GM21515 (cell line): ENCODE data around the gene FASTKD3.
A peak's percentile ranks its signal among the peaks of the same experiment; 100 is the strongest.

Experiments
- ATAC-seq: cut with Tn5 transposase; IDR thresholded peaks from one replicate; pipeline ENCODE4 v1.9.1; 2021; ENCODE audit not compliant: unreplicated experiment

The FASTKD3 gene

DNA sequence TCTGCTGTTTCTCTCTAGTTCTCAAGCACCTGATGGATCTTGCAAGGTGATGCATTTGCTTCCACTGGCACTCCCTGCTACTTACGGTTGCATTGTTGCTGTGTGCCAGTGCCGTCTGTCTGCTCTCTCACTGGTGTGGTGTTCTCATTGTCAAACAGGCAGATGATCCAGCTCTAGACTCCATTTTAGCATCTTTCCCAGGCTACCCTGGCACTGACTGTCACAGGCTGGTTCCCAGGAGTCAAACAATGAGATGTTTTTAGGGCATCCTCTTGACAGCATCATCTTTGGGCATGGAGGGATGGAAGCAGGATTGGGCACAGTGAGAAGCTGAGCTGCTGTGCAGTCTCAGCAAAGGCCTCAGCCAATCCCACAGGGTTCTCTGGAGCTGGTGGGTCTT lies 13.0 kb upstream of the FASTKD3 start:
- no peak for ATAC-seq

DNA sequence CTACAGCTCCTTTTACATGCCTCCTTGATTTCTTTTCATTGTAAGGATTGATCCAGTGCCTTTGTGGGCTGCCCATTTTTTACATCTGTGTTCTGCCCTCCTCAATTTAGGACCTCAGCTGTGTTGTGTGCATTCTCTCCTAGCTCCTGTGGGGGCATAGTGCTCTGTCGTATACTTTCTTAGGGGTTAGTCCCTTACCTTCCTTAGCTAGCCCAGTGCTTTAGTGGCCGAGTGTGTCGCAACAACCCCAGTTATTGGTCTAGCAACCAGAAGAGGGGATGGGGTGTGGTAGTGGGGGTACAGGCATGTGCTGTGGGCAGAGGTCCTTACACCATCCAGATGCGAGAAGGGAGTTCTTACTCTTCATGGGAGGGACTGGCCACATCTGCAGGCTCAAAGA lies 12.3 kb upstream of the FASTKD3 start:
- ATAC-seq = no peak

GRCh38 chr5:7878381-7878873 lies 9.6 kb upstream of the FASTKD3 start:
- peak; percentile 94 for ATAC-seq

DNA sequence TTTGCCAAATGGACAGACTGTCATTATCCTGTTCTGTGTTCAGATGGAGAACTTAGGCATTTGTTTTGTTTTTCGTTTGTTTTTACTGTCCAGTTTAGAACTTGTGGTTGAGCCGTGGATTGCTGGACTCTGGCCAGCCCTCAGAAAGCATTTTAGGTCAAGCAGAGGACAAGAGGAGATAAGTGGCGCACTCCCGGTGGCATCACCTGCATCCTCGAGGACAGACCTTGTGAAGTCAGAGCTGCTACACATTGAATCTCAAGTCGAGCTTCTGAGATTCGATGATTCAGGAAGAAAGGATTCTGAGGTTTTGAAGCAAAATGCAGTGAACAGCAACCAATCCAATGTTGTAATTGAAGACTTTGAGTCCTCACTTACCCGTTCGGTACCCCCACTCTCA lies 9.0 kb upstream of the FASTKD3 start:
- no peak for ATAC-seq

DNA sequence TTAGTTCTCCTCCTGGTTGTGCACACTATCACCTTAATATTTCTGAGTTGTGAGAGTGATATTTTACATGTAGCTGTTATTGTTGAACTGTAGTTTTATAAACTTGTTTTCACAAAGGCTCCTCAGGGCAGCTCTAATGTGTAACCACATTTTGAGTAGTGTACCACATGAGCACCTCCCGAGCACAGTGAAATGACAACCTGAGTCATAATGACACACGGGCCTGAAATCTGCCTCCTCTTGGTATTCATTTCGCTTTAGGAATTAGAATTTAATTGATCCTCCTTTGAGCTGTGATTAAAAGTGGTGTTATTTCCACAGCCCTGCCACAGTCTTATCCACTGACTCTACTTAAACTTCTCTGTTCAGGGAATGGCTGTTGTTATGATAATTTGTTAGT lies 8.0 kb upstream of the FASTKD3 start:
- peak; percentile 36 for ATAC-seq

- no peak for ATAC-seq
Measured at GRCh38 chr5:7875151-7875550, 6.3 kb upstream of the FASTKD3 start.

GRCh38 chr5:7874639-7875038 lies 5.8 kb upstream of the FASTKD3 start:
- no peak for ATAC-seq

- ATAC-seq = no peak
Measured at GRCh38 chr5:7873216-7873615, 4.4 kb upstream of the FASTKD3 start.

DNA sequence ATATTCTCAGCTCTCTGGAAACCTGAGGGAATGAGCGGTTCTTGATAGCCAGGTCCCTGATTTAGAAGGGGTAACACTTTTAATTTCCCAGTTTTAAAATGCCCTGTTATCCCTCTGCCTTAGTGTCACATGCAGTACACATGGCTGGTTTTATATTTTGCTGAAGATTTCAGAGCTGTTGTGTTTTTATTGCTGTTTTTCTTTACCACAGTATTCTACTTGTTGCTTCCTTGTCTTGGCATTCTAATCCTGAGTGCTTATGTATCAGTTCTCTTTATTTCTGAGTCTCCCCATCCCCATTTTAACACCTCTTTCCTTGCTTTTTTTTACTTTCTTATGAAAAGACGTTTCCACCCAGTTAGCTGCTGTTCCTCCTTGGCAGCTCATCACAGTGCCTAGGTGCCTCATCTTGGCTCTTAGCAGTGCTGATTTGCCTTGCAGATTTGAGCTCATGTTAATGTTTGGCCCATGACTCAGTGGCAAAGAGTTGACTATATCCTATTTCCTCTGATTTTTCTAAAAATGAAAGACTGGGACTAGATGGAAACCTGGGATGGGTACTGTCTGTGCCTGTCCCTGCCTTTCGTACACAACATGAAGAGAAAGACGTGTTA lies 3.8 kb upstream of the FASTKD3 start:
- no peak for ATAC-seq

DNA sequence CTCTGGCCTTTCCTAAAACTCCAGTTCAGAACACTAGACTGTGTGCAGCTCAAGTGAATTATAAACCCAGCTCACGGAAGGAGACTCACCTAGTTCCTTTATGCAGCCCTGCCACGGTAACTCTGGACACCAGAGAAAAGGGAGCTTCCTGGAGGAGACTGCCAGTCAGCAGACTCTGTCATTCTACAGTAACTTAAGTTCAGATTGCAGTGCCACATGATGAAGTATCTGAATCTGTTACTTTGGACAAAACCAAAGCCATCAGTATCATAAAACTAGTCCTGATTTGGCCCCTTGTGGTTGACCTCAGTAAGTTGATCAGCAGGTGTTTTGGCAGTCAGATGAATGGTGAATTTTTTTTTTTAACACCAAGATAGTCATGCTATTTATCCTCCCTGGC lies 2.8 kb upstream of the FASTKD3 start:
- ATAC-seq = peak; percentile 29

- ATAC-seq = peak; percentile 22
Measured at GRCh38 chr5:7869474-7870136, 774 bp upstream of the FASTKD3 start.

DNA sequence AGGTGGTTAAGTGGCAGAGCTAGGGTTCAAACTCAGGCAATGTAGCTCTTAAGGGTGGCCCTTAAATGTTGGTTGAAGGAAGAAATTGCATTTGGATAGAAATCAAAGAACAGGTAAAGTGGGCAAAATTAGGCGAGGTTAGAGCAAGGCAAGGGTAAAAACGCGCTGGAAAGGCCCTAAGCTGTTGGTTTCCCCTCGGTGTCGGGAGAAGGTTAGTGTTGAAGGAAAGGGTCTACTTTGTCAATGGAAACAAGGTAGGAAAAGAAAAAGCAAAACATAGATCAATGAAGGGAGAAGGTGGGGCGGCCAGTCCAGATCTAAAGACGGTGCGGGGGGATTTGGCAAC lies 431 bp downstream of the FASTKD3 start:
- ATAC-seq = no peak

- no peak for ATAC-seq
Measured at GRCh38 chr5:7867260-7867659, 1.6 kb downstream of the FASTKD3 start.

- no peak for ATAC-seq
Measured at GRCh38 chr5:7866196-7866595, 2.6 kb downstream of the FASTKD3 start.

DNA sequence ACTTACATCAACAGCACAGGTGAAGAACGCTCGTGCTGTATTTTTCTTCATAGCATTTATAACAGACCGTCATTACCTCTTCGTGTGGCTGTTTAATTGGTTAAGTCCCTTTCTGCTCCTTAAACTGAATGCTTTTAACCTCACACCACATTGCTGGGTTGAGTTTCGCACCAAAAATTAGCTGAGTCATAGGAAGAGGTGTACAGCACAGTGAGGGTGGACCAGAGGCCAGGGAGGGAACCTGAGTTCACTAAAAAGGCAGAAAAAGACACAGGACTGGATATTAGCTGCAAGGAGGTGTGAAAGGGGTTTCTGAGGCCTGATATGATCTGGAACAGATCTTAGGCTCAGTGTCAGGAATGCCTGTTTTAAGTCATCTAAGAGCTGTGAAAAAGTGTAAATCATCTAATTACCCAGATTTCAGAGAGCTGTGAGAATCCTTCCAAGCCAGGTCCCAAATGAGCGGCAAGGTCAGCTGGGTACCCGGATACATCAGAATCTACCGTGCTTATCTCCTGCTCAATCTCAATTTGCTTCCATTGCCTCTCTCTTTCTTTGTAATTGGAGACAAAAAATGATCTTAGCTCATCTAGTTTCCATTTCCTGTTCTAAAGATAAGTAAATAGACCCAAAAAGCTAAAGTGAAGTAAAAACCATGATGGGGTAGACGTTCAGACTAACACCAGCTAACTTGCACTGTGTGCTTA lies 10.8 kb downstream of the FASTKD3 start:
- ATAC-seq = no peak

DNA sequence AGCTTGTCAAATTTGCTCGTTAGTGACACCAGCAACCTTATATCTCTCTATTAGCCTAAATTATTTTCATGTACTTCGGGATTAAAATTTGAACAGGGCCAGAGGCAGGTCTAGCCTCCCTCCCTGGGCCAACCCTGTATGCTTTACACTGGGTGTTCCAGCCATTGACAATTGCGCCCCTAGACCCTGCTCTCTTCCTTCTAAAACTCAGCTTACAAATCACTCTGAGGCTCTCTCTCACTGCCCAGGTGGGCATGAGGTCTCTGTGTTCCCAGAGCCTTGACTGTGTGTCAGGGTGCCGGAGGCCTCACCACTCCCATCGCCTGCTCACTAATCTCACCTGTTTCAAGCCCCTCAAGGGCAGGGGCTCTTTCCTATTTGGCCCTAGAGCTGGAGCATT lies 11.5 kb downstream of the FASTKD3 start:
- ATAC-seq = no peak

DNA sequence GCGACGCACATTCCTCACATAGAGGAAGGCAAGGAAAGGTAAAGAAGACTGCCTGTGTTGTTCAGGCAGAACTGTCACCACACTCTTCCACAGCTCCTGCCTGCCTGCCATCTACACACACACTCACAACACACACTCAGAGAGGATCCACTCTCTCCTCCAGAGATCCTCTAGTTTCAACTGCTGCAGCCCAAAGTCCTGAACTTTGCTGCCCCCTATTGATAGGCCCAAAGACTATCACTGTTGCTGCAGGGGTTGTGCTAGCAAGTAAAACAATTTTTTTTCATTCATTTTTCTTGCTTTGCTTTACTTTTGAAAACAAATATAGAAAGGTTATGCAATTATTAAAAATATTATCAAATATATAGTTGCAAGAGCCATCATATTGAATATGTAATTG lies 12.0 kb downstream of the FASTKD3 start:
- no peak for ATAC-seq

DNA sequence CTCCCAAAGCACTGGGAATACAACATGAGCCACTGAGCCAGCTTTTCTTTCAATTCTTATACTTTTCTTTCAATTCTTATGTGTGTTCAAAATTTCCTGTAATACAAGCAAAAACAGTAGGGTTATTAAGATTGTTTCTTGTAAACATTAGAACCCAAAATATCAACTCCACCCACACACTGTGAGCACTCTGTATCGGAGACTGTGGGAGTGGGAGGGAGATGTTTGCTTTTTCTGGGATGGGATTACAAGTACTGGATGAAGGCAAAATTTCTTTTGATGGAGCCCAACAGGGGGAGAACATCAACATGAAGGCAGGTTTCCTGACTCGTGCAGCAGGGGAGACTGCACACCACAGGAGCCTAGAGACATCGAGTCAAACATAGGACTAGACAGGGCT lies 13.2 kb downstream of the FASTKD3 start:
- ATAC-seq = no peak

- no peak for ATAC-seq
Measured at GRCh38 chr5:7852988-7853387, 15.8 kb downstream of the FASTKD3 start.

GRCh38 chr5:7852542-7852941 lies 16.3 kb downstream of the FASTKD3 start:
- no peak for ATAC-seq

DNA sequence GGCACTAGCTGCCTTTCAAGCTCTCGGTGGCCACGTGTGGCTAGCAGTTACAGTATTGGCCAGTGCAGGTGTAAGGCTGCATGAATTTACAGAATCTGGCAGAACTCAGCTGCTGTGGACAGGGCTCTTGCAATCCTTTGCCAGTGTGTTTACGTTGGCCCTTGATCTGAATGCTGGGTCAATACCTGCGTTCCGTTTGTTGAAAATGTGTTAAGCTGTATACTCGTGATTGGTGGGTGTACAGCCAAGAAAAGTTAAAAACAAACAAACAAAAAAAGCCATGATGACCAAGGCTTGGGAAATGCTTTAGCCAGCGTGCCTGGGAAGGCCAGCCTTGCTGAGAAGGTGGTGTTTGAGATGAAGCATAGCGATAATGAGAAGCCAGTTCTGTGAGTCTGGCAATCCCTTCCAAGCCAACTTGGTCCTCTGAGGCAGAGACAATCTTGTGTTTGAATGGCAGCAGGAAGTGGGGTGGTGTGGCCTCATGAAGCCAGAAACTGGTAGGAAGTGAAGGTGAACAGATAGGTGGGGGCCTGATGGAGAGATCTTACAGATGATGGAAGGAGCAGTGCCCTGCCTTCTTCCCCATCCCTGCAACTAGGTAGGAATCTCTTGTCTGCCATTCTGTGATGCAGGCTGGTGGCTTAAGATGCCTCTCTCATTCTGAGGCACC lies 17.1 kb downstream of the FASTKD3 start:
- no peak for ATAC-seq

GRCh38 chr5:7851240-7851592 lies 17.6 kb downstream of the FASTKD3 start:
- ATAC-seq = no peak
